IPS-18a (cell line): ENCODE results near the gene ITFG1.
"Not testable (repeated sequence)": the region's sequence is repeated elsewhere in the genome, so short reads cannot be mapped to it uniquely, and the experiment has no call there.

Experiments used
- H3K27ac ChIP-seq: one replicate; pipeline ENCODE4 v1.5.1; 2013; ENCODE audit warnings: low read length
- H3K27me3 ChIP-seq: one replicate; pipeline ENCODE4 v1.6.1; 2013; ENCODE audit warnings: mild to moderate bottlenecking, low read length; ENCODE audit not compliant: control insufficient read depth, insufficient read depth
- H3K36me3 ChIP-seq: one replicate; pipeline ENCODE4 v1.6.1; 2013; ENCODE audit warnings: low read depth, low read length; ENCODE audit not compliant: control insufficient read depth
- H3K4me1 ChIP-seq: one replicate; pipeline ENCODE4 v1.6.1; 2013; ENCODE audit warnings: low read depth, low read length; ENCODE audit not compliant: control insufficient read depth
- H3K4me3 ChIP-seq: one replicate; pipeline ENCODE4 v1.5.1; 2013; ENCODE audit warnings: low read length
- H3K9ac ChIP-seq: one replicate; pipeline ENCODE4 v1.6.1; 2013; ENCODE audit warnings: mild to moderate bottlenecking, low read length, moderate library complexity
- H3K9me3 ChIP-seq: one replicate; pipeline ENCODE4 v1.6.1; 2013; ENCODE audit warnings: low read depth, low read length; ENCODE audit not compliant: control insufficient read depth

ITFG1 gene

GRCh38 chr16:47490471-47490870, 29.6 kb upstream of the ITFG1 start:
- H3K4me1 ChIP-seq, result peaks cover 13% of the 10 kb centered on the region
- no peak overlapping the region for H3K27ac ChIP-seq
- no peaks in the 10 kb centered on the region for H3K36me3 ChIP-seq

GRCh38 chr16:47488051-47488450, 27.2 kb upstream of the ITFG1 start:
- no peak overlapping the region for H3K27ac ChIP-seq
- no peak overlapping the region for H3K4me3 ChIP-seq
- peaks cover 12% of the 10 kb centered on the region for H3K4me1 ChIP-seq
- no peak overlapping the region for H3K9ac ChIP-seq
- H3K36me3 ChIP-seq, result no peaks in the 10 kb centered on the region
- peaks cover 11% of the 10 kb centered on the region for H3K9me3 ChIP-seq
- H3K27me3 ChIP-seq, result no peaks in the 10 kb centered on the region

More at GRCh38 chr16:47490471-47490870, 29.6 kb upstream of the ITFG1 start:
- H3K9ac ChIP-seq, result no peak overlapping the region
- H3K27me3 ChIP-seq, result no peaks in the 10 kb centered on the region
- H3K4me3 ChIP-seq, result no peak overlapping the region
- peaks cover 11% of the 10 kb centered on the region for H3K9me3 ChIP-seq

GRCh38 chr16:47486856-47487255, 26.0 kb upstream of the ITFG1 start:
- peaks cover 11% of the 10 kb centered on the region for H3K9me3 ChIP-seq
- H3K36me3 ChIP-seq, result no peaks in the 10 kb centered on the region
- no peak overlapping the region for H3K27ac ChIP-seq
- peaks cover under 1% of the 10 kb centered on the region for H3K4me1 ChIP-seq
- no peak overlapping the region for H3K4me3 ChIP-seq
- H3K9ac ChIP-seq, result no peak overlapping the region
- H3K27me3 ChIP-seq, result no peaks in the 10 kb centered on the region

- Histone ChIP-seq H3K27me3 (no peaks in the 10 kb centered on the region), H3K4me1 (no peaks in the 10 kb centered on the region), H3K9me3 (no peaks in the 10 kb centered on the region), H3K36me3 (no peaks in the 10 kb centered on the region), H3K9ac (no peak overlapping the region), H3K27ac (no peak overlapping the region), H3K4me3 (no peak overlapping the region)
Measured at GRCh38 chr16:47483616-47484015, 22.8 kb upstream of the ITFG1 start.

GRCh38 chr16:47481698-47482374, 21.0 kb upstream of the ITFG1 start:
- H3K27me3 ChIP-seq, result no peaks in the 10 kb centered on the region
- H3K36me3 ChIP-seq, result no peaks in the 10 kb centered on the region
- H3K9me3 ChIP-seq, result no peaks in the 10 kb centered on the region
- no peaks in the 10 kb centered on the region for H3K4me1 ChIP-seq
- H3K27ac ChIP-seq, result no peak overlapping the region
- no peak overlapping the region for H3K9ac ChIP-seq
- H3K4me3 ChIP-seq, result no peak overlapping the region

GRCh38 chr16:47480410-47480809, 19.5 kb upstream of the ITFG1 start:
- Histone ChIP-seq H3K9me3 (no peaks in the 10 kb centered on the region), H3K9ac (no peak overlapping the region), H3K27ac (no peak overlapping the region), H3K4me1 (no peaks in the 10 kb centered on the region), H3K27me3 (no peaks in the 10 kb centered on the region), H3K4me3 (no peak overlapping the region), H3K36me3 (no peaks in the 10 kb centered on the region)

- H3K9ac ChIP-seq, result no peak overlapping the region
- H3K4me3 ChIP-seq, result no peak overlapping the region
- H3K27ac ChIP-seq, result no peak overlapping the region
- no peaks in the 10 kb centered on the region for H3K4me1 ChIP-seq
- no peaks in the 10 kb centered on the region for H3K9me3 ChIP-seq
- no peaks in the 10 kb centered on the region for H3K36me3 ChIP-seq
- H3K27me3 ChIP-seq, result no peaks in the 10 kb centered on the region
Measured at GRCh38 chr16:47477679-47478078, 16.8 kb upstream of the ITFG1 start.

GRCh38 chr16:47476654-47477345, 15.9 kb upstream of the ITFG1 start:
- Histone ChIP-seq H3K36me3 (no peaks in the 10 kb centered on the region), H3K27ac (no peak overlapping the region), H3K27me3 (no peaks in the 10 kb centered on the region), H3K4me1 (no peaks in the 10 kb centered on the region), H3K9me3 (no peaks in the 10 kb centered on the region), H3K9ac (no peak overlapping the region), H3K4me3 (no peak overlapping the region)

- no peak overlapping the region for H3K9ac ChIP-seq
- no peaks in the 10 kb centered on the region for H3K36me3 ChIP-seq
- no peaks in the 10 kb centered on the region for H3K4me1 ChIP-seq
- H3K27me3 ChIP-seq, result no peaks in the 10 kb centered on the region
- no peaks in the 10 kb centered on the region for H3K9me3 ChIP-seq
- no peak overlapping the region for H3K4me3 ChIP-seq
- no peak overlapping the region for H3K27ac ChIP-seq
Measured at GRCh38 chr16:47475786-47476185, 14.9 kb upstream of the ITFG1 start.

- Histone ChIP-seq H3K9ac (no peak overlapping the region), H3K27me3 (no peaks in the 10 kb centered on the region), H3K4me1 (no peaks in the 10 kb centered on the region), H3K27ac (no peak overlapping the region), H3K9me3 (no peaks in the 10 kb centered on the region), H3K4me3 (no peak overlapping the region), H3K36me3 (no peaks in the 10 kb centered on the region)
Measured at GRCh38 chr16:47473792-47474191, 12.9 kb upstream of the ITFG1 start.

GRCh38 chr16:47473004-47473403, 12.1 kb upstream of the ITFG1 start:
- not testable (repeated sequence) for H3K27ac ChIP-seq, H3K27me3 ChIP-seq, H3K4me1 ChIP-seq, H3K9ac ChIP-seq, H3K36me3 ChIP-seq, H3K4me3 ChIP-seq, H3K9me3 ChIP-seq

GRCh38 chr16:47470810-47471209, 9.9 kb upstream of the ITFG1 start:
- Histone ChIP-seq H3K9me3 (no peaks in the 10 kb centered on the region), H3K27ac (no peak overlapping the region), H3K9ac (no peak overlapping the region), H3K36me3 (no peaks in the 10 kb centered on the region), H3K4me3 (no peak overlapping the region), H3K4me1 (no peaks in the 10 kb centered on the region), H3K27me3 (no peaks in the 10 kb centered on the region)
